Gastroesophageal sphincter (tissue), 3 donors: ENCODE data around the gene MICALL1.

ENCODE experiments used
- EP300 ChIP-seq: sonication (generic); formaldehyde crosslinking; IDR thresholded peaks from one replicate; pipeline ENCODE4 v1.6.1; 2017; ENCODE audit warnings: antibody characterized with exemption, mild to moderate bottlenecking
- POLR2A ChIP-seq, 2 donors: fragments of 450-650 bp; IDR thresholded peaks; one replicate each; pipeline ENCODE4 v1.6.1; 2017; ENCODE audit warnings: antibody characterized with exemption in 2 of 2, mild to moderate bottlenecking in 2 of 2, moderate library complexity in 1 of 2
- POLR2AphosphoS5 ChIP-seq: sonication (generic); formaldehyde crosslinking; IDR thresholded peaks from one replicate; pipeline ENCODE4 v1.6.1; 2017; ENCODE audit warnings: antibody characterized with exemption
- TF ChIP-seq, protein P1 (sequence below), 4 experiments: fragments of 200-600 bp in 2 of 4; fragments of 450-650 bp in 2 of 4; sonication (generic) in 1 of 4; IDR thresholded peaks; one replicate each; pipeline ENCODE4 v1.5.1; 2017 to 2019; ENCODE audit warnings: antibody characterized with exemption in 4 of 4, mild to moderate bottlenecking in 2 of 4, moderate library complexity in 2 of 4

DNA sequence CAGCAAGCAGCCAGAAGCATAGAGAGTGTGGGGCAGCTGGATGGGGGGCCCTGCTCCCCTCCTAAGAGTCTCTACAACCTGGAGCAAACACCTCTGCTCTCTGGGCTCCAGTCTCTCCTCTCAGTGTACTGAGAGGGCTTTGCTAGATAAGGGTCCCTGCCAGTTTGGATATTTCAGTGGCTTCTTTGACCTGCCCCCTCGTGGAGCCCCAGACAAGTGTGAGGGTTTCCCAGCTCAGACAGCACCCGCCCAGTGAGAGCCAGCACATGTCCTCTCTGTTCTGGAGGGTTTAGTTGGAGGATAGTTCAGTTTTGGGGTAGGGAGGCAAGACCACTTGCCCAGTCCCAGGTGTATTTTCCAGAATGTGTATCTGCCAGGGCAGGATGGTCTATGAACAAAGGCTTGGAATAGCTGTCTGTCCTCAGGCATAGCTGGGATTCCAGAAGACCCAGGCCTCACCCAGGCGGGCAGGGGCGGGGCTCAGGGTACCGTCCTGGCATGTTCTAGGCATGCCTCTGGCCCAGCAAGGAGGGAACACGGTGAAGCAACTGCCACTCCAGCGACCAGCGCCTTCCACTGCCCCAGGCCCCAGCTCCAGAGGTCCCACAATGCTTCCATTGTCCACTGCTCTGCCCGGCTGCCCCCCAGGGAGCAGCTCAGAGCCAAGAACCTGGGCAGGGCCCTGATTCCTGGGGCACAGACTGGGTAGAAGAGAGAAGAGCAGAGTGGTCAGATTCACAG, 7.5 kb upstream of the MICALL1 start:
- TF ChIP-seq POLR2AphosphoS5 (no peak), POLR2A (IDR thresholded peaks at IDR 0.05) (no peak), EP300 (no peak)
- TF ChIP-seq, protein P1, sequence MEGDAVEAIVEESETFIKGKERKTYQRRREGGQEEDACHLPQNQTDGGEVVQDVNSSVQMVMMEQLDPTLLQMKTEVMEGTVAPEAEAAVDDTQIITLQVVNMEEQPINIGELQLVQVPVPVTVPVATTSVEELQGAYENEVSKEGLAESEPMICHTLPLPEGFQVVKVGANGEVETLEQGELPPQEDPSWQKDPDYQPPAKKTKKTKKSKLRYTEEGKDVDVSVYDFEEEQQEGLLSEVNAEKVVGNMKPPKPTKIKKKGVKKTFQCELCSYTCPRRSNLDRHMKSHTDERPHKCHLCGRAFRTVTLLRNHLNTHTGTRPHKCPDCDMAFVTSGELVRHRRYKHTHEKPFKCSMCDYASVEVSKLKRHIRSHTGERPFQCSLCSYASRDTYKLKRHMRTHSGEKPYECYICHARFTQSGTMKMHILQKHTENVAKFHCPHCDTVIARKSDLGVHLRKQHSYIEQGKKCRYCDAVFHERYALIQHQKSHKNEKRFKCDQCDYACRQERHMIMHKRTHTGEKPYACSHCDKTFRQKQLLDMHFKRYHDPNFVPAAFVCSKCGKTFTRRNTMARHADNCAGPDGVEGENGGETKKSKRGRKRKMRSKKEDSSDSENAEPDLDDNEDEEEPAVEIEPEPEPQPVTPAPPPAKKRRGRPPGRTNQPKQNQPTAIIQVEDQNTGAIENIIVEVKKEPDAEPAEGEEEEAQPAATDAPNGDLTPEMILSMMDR (IDR thresholded peaks at IDR 0.05) = no peak
